HepG2 (cell line): ENCODE measurements around the gene POLR3F. TPM values are rescaled to one million over a fixed set of nuclear protein-coding genes. Genes with fewer than 3 reads are reported as not detected.

ENCODE experiments used
- CEBPB ChIP-seq: IDR thresholded peaks from 2 replicates; pipeline ENCODE4 v1.6.1; 2011; ENCODE audit warnings: low read depth, low read length, improper control_type of control experiment, borderline replicate concordance
- DMAP1 ChIP-seq: IDR thresholded peaks from 2 replicates; pipeline ENCODE4 v1.6.1; 2016
- JUNB ChIP-seq: sonication (generic); formaldehyde crosslinking; IDR thresholded peaks from 2 replicates; pipeline ENCODE4 v1.8.0; 2022; ENCODE audit warnings: missing genetic modification reagents, mild to moderate bottlenecking, borderline replicate concordance
- LRRFIP1 ChIP-seq: sonication (generic); formaldehyde crosslinking; conservative IDR thresholded peaks from 2 replicates; pipeline ENCODE4 v1.4.0; 2020; ENCODE audit warnings: missing genetic modification reagents
- NBN ChIP-seq: fragments of 450-650 bp; conservative IDR thresholded peaks from 2 replicates; pipeline ENCODE4 v1.6.1; 2017
- ZBTB8A ChIP-seq: sonication (generic); formaldehyde crosslinking; IDR thresholded peaks from 2 replicates; pipeline ENCODE4 v1.4.0; 2020; ENCODE audit warnings: mild to moderate bottlenecking, low read depth, missing genetic modification reagents, borderline replicate concordance
- ZNF256 ChIP-seq: sonication (generic); formaldehyde crosslinking; conservative IDR thresholded peaks from 2 replicates; pipeline ENCODE4 v1.4.0; 2020; ENCODE audit warnings: missing genetic modification reagents
- ZNF282 ChIP-seq: fragments of 450-650 bp; IDR thresholded peaks from 2 replicates; pipeline ENCODE4 v1.6.1; 2018; ENCODE audit not compliant: partially characterized antibody
- ZNF407 ChIP-seq: sonication (generic); formaldehyde crosslinking; IDR thresholded peaks from one replicate; pipeline ENCODE4 v1.5.1; 2020; ENCODE audit warnings: mild to moderate bottlenecking, missing genetic modification reagents; ENCODE audit errors: not compliant biosample characterization
- ZNF430 ChIP-seq: sonication (generic); formaldehyde crosslinking; IDR thresholded peaks from 2 replicates; pipeline ENCODE4 v1.9.0; 2021; ENCODE audit warnings: mild to moderate bottlenecking, missing genetic modification reagents
- ZSCAN29 ChIP-seq: sonication (generic); formaldehyde crosslinking; conservative IDR thresholded peaks from 2 replicates; pipeline ENCODE4 v1.4.0; 2020; ENCODE audit warnings: mild to moderate bottlenecking, missing genetic modification reagents
- polyA plus RNA-seq, 8 experiments: library from polyadenylated mRNA; depleted of rRNA in 3 of 8; stranded (reverse) in 7 of 8; unstranded in 1 of 8; fragments of >200 nt; fragmentation: Illumina TruSeq in 4 of 8; extraction: Trizol in 4 of 8; gene quantifications; 2 replicates each; pipeline versions ENCODE4 v1.2.1 to v1.2.3, GENCODE V29; 2011 to 2016; ENCODE audit warnings: low read depth in 4 of 8, missing spikeins in 1 of 8, mixed read lengths in 1 of 8; ENCODE audit not compliant: insufficient read depth in 1 of 8
- total RNA-seq, 5 experiments: library from RNA; depleted of rRNA; stranded (reverse); fragments of >200 nt; fragmentation: Illumina TruSeq; extraction: Trizol; gene quantifications; 2 replicates each; pipeline ENCODE4 v1.2.3, GENCODE V29; 2016; ENCODE audit warnings: low read depth in 1 of 5
- TF ChIP-seq, protein P1 (sequence below): IDR thresholded peaks from 2 replicates; pipeline ENCODE4 v1.6.1; 2016; ENCODE audit warnings: low read depth, control low read depth
- TF ChIP-seq, protein P2 (sequence below): sonication (generic); formaldehyde crosslinking; IDR thresholded peaks from 2 replicates; pipeline ENCODE4 v1.5.1; 2020; ENCODE audit warnings: mild to moderate bottlenecking, missing genetic modification reagents, borderline replicate concordance

POLR3F gene
- total and polyA plus RNA-seq, 2 of the 13 experiments (the other 11 are each of a cell fraction or from before 2014, with no cell fraction given), result 11.7 to 25.5 TPM

- TF ChIP-seq NBN (no peak), CEBPB (no peak), ZNF407 (CRISPR knock-in tag) (peak; percentile 75), JUNB (CRISPR knock-in tag) (no peak), ZNF430 (CRISPR knock-in tag) (peak; percentile 57; the same call in 1 of the 2 replicates), ZNF282 (no peak), ZSCAN29 (CRISPR knock-in tag) (no peak; the same call in 1 of the 2 replicates), ZBTB8A (CRISPR knock-in tag) (no peak), DMAP1 (peak; percentile 94; the same call in 1 of the 2 replicates), ZNF256 (CRISPR knock-in tag) (peak; percentile 70; the same call in 1 of the 2 replicates), LRRFIP1 (no peak)
- TF ChIP-seq, protein P1, sequence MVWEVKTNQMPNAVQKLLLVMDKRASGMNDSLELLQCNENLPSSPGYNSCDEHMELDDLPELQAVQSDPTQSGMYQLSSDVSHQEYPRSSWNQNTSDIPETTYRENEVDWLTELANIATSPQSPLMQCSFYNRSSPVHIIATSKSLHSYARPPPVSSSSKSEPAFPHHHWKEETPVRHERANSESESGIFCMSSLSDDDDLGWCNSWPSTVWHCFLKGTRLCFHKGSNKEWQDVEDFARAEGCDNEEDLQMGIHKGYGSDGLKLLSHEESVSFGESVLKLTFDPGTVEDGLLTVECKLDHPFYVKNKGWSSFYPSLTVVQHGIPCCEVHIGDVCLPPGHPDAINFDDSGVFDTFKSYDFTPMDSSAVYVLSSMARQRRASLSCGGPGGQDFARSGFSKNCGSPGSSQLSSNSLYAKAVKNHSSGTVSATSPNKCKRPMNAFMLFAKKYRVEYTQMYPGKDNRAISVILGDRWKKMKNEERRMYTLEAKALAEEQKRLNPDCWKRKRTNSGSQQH (CRISPR knock-in tag), result peak; percentile 90; the same call in 1 of the 2 replicates
- TF ChIP-seq, protein P2, sequence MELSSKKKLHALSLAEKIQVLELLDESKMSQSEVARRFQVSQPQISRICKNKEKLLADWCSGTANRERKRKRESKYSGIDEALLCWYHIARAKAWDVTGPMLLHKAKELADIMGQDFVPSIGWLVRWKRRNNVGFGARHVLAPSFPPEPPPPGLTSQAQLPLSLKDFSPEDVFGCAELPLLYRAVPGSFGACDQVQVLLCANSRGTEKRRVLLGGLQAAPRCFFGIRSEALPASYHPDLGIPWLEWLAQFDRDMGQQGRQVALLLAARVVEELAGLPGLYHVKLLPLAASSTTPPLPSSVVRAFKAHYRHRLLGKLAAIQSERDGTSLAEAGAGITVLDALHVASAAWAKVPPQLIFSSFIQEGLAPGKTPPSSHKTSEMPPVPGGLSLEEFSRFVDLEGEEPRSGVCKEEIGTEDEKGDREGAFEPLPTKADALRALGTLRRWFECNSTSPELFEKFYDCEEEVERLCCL (CRISPR knock-in tag), result no peak
These were observed at the start of gene POLR3F, which contains the start of gene DZANK1 (continued) for GRCh38 chr20:18466894-18467730.
